ENCODE results near the gene NMRAL1.

NMRAL1 gene

GRCh38 chr16:4433914-4434787 is 40.3 kb downstream of the NMRAL1 start:
- Histone ChIP-seq H4K20me1 (ENCODE audit: low read depth, low read length) (no peaks in the 10 kb centered on the region), H3K9ac (ENCODE audit: low read length) (no peak overlapping the region), H3K9me2 (replicated peaks; ENCODE audit: insufficient read depth, low read length) (no peaks in the 10 kb centered on the region), H3F3A (ENCODE audit: insufficient read depth) (no peaks in the 10 kb centered on the region), H3K36me3 (ENCODE audit: low read length) (peaks cover 24% of the 10 kb centered on the region), H3K79me2 (ENCODE audit: insufficient read depth, low read length) (peaks cover 51% of the 10 kb centered on the region), H3K27ac (ENCODE audit: low read depth, low read length) (no peak overlapping the region), H3K27me3 (ENCODE audit: low read length) (no peaks in the 10 kb centered on the region), H3K4me3 (ENCODE audit: insufficient read depth, low read length, poor library complexity, severe bottlenecking) (no peak overlapping the region), H3K4me2 (ENCODE audit: low read depth, low read length, poor library complexity, severe bottlenecking) (no peak overlapping the region), H2AFZ (ENCODE audit: low read depth, low read length, severe bottlenecking) (no peak overlapping the region), H3K9me3 (ENCODE audit: insufficient read depth, low read length) (no peaks in the 10 kb centered on the region)
- TF ChIP-seq CTCF (IDR thresholded peaks at IDR 0.05; ENCODE audit: insufficient read depth, low read length, poor library complexity, severe bottlenecking) (no peak), EZH2phosphoT487 (conservative IDR thresholded peaks at IDR 0.05; ENCODE audit: low read length) (no peak)

GRCh38 chr16:4433228-4433627 is 41.2 kb downstream of the NMRAL1 start:
- Histone ChIP-seq H3K9ac (ENCODE audit: low read length) (no peak overlapping the region), H3K9me2 (replicated peaks; ENCODE audit: insufficient read depth, low read length) (no peaks in the 10 kb centered on the region), H3K4me2 (ENCODE audit: low read depth, low read length, poor library complexity, severe bottlenecking) (no peak overlapping the region), H2AFZ (ENCODE audit: low read depth, low read length, severe bottlenecking) (no peak overlapping the region), H3F3A (ENCODE audit: insufficient read depth) (no peaks in the 10 kb centered on the region), H3K4me3 (ENCODE audit: insufficient read depth, low read length, poor library complexity, severe bottlenecking) (no peak overlapping the region), H3K27ac (ENCODE audit: low read depth, low read length) (no peak overlapping the region), H4K20me1 (ENCODE audit: low read depth, low read length) (no peaks in the 10 kb centered on the region), H3K36me3 (ENCODE audit: low read length) (peaks cover 23% of the 10 kb centered on the region), H3K27me3 (ENCODE audit: low read length) (no peaks in the 10 kb centered on the region), H3K9me3 (ENCODE audit: insufficient read depth, low read length) (no peaks in the 10 kb centered on the region), H3K79me2 (ENCODE audit: insufficient read depth, low read length) (peaks cover 61% of the 10 kb centered on the region)
- no peak for TF ChIP-seq EZH2phosphoT487 (conservative IDR thresholded peaks at IDR 0.05; ENCODE audit: low read length)
- TF ChIP-seq CTCF (IDR thresholded peaks at IDR 0.05; ENCODE audit: insufficient read depth, low read length, poor library complexity, severe bottlenecking) = no peak

DNA sequence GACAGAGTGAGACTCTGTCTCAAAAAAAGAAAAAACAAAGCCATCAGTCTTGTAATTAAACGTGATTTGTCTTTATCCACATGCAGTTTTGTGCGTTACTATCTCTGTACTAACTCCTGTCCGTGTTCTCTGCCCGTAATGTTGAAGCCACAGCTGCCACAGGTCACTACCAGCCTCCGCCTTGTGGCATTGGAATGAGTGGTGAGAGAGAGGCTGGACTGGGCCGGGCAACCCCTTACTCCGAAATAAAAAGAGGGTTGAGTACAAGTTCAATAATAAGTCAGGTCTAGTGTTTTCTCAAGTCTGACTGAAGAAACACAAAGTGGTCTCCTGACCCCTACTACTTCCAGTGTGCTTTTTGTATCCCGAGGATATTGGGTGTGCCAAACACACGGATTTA is 43.4 kb downstream of the NMRAL1 start:
- Histone ChIP-seq H3K9ac (ENCODE audit: low read length) (no peak overlapping the region), H3K4me3 (ENCODE audit: insufficient read depth, low read length, poor library complexity, severe bottlenecking) (no peak overlapping the region), H3K9me3 (ENCODE audit: insufficient read depth, low read length) (no peaks in the 10 kb centered on the region), H3K9me2 (replicated peaks; ENCODE audit: insufficient read depth, low read length) (no peaks in the 10 kb centered on the region), H3K4me2 (ENCODE audit: low read depth, low read length, poor library complexity, severe bottlenecking) (no peak overlapping the region), H3K27ac (ENCODE audit: low read depth, low read length) (no peak overlapping the region), H3K27me3 (ENCODE audit: low read length) (no peaks in the 10 kb centered on the region), H4K20me1 (ENCODE audit: low read depth, low read length) (no peaks in the 10 kb centered on the region), H3K36me3 (ENCODE audit: low read length) (peaks cover 17% of the 10 kb centered on the region), H3F3A (ENCODE audit: insufficient read depth) (no peaks in the 10 kb centered on the region), H2AFZ (ENCODE audit: low read depth, low read length, severe bottlenecking) (no peak overlapping the region), H3K79me2 (ENCODE audit: insufficient read depth, low read length) (peaks cover 81% of the 10 kb centered on the region)
- TF ChIP-seq EZH2phosphoT487 (conservative IDR thresholded peaks at IDR 0.05; ENCODE audit: low read length) = no peak
- TF ChIP-seq CTCF (IDR thresholded peaks at IDR 0.05; ENCODE audit: insufficient read depth, low read length, poor library complexity, severe bottlenecking) = no peak

Data from SU-DHL-6 (cell line).